DMS 273 treated with DMSO at 0.1 percent for 48 hours (cell line): Measurements from ENCODE around the gene CAVIN2.

Source experiments
- DNase-seq: peaks from one replicate; lab custom pipeline; 2025; lab: John Stamatoyannopoulos, UW

CAVIN2 gene

DNA sequence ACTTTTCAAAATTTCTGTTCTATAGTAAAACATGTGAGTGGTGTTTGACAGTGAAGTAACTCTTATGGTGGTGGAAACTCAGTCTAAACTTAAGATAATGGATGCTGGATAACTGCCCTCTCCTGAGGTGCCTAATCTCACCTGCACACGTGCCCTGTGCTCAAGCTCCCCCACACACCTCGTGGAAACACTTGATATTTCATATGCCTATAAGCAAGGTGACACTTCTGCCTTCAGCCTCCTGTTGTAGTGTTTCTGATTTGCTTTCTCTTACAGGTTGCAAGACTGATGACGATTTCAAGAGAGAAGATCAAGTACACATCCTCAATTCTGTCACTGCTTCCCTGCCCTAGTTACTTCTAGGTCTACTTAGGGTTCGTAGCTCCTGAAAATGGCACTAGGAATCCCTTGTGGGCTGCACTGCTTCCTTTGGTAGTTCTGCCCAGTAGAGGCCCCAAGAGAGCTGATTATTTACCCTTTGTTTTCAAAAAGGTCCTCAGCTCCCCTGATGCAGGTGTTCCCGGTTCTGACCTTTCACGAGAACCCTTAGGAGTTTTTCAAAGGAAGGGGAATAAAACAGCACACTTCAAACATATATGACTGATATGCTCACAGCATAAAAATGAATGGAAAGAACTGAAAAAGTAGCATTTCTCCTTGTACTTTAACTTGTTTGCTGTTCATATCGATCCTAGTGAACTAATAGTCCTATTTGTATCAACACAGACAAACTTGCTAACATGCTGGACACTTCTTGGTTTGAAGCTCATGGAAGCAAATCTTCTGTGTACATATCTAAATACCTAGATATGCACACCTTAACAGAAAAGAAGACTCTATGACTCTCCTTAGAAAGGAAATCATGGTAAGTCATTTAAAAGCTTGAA lies 6.7 kb downstream of the CAVIN2 start:
- DNase-seq: no peak

DNA sequence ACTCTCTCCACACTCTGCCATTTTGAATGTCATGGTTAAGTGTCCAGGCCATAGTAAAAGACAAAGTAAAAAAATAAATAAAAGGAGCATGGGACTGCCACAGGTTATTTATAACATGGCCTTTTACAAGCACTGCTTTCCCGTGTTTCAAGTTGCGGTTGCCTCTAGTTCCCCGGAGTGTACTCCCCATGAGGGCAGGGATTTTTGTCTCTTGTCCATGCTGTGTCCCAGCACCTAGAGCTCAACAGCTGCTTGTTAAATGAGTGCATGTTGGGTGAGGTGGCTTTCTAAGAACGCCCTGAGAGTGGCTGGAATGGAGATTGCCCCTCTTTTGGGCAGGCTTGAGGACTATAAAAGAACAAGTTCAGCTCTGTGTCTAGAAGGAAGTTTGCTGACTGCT lies 8.4 kb downstream of the CAVIN2 start:
- no peak for DNase-seq

DNA sequence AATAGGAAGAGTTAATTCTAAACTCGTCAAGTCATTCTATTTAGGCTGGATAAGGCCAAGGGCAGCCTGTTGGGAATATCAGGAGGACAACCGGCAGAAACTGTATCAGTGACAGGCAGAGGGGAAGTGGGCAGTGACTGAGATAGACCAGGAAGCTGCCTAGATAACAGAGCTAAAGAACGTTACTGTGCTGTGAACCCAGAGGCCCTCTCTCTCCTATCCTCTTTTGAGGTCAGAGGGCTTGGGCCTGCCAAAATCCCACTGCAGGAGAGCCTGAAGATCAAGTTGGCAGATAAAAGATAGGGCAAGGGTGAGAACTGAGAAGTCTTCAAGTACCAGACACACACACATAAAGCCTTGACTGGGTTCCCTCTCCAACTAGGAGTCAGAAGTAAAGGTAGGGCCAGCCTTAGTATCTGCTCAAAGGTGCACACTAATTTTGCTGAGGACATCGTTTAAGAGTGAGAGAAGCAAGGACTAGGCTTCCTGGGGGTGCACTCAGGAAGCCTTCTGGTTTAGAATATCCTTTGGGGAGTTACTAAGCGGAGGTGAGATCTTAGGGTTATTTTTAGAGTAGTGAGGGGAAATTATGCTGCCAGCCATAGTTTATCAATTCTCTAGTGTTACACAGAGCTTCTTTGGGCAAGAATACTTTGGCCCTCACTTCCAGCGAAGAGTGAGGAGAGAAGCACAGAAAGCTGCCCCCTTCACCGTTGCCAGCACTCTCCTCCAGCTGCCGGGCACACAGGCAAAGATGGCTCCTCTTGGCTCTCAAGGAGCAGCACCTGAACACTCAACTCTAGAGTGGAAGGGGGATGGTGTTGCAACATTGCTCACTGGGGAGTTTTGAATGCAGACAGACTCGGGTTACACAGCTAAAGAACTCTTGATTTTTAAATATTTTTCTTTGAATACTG lies 9.8 kb downstream of the CAVIN2 start:
- DNase-seq: no peak

DNA sequence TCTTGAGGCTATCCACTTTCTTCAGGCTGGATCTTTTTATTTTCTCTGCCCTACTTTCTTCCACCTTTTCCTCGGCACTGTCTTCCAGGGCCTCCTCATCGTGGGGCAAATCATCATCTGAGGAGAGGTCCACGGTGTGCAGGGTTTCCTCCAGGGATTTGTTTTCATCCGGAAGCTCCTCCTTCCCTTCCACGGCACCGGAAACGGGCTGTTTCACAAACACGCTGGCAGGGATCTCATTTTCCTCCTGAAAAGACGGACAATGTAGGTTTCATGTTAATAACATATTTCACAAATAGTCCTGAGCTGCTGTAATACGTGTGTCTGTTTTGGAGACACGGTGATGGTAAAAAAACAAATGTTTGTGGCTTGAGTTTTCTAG lies 10.4 kb downstream of the CAVIN2 start:
- no peak for DNase-seq

DNA sequence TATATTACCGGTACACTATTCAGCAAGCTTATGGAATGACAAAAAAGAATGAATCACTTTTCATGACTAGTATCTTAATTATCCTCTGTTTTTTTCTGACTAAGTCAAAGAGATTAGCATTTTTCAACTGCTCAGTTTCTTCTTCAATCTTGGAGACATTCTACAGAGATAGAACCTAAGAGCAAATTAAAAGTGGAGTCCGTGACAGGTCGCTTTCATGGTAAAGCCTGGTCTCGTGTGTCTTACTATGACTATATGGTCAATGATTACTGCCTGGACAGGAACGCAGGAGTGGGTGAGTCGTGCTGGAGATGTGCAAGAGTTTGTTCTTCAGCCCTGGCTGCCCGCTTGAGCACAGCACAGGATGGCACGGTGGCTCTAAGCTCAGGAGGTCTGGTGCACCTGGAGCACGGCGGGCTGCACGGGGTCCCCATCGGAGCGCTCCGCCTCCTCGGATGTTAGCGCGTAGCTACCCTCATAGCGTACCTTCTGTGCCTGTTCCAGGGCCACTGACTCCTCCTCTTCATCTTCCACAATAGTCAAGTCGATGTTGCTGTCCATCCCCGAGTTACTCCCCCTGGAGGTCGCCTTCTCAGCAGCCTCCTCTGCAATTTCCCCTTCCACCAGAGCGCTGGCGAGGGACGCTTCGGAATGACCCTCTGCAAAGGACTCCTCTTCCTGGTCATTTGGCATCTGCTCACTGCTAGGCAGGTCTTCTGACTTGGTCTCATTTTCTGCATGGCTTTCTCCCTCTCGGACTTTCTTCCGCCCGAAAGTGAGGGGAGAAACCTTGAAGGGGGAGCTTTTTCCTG lies 11.1 kb downstream of the CAVIN2 start:
- DNase-seq: no peak

DNA sequence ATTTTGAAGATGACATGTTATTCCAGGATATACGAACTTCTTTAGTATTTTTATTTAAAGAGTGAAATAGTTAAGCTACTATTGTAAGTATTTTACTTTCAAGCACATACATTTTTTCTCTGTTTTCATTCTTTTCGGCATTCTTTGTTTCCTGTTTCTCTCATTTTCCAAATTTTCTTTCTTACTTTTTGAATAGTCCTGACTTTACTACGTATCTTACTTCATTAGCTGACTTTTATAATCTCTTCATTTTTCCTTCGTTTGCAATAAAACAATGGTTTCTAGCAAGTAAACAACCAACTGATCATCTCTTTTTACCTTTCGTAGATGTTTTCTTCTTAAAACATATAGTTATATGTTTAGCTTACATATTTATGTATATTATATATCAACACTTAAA lies 11.8 kb downstream of the CAVIN2 start:
- DNase-seq: no peak

DNA sequence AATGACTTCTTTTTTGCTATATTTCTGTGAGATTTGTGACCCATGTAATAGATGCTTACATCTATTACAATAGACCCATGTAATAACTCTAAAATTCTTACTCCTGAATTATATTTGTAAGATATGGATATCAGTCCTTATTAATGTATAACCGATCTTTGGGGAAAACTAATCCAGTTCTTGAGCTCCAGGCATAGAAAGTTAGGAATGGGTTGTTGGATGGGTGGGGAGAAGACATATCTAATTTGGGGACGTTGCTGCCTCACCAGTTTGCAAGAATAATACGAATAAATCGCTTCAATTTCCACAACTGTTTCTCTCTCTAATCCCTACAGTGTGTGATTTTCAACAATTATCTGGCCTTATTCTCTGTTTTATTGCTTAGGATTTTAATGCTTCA lies 13.5 kb downstream of the CAVIN2 start:
- no peak for DNase-seq

DNA sequence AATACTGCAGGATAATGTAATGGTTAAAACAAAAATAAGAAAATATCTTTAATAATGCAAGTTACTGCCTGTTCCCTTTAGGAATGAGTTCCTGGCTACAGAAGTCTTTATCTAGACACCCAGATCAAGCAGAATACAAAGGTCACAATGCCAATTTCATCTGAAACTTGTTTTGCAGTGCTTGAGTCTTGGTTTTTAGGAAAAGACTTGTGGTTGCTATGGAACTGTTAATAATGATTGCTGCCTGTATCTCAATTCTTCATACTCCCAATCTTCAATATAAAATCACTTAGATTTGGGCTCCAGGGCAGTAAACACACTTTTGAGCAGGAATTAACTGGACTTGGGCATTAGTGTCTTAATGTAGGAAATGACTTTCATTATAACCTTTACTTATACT lies 14.2 kb downstream of the CAVIN2 start:
- no peak for DNase-seq

DNA sequence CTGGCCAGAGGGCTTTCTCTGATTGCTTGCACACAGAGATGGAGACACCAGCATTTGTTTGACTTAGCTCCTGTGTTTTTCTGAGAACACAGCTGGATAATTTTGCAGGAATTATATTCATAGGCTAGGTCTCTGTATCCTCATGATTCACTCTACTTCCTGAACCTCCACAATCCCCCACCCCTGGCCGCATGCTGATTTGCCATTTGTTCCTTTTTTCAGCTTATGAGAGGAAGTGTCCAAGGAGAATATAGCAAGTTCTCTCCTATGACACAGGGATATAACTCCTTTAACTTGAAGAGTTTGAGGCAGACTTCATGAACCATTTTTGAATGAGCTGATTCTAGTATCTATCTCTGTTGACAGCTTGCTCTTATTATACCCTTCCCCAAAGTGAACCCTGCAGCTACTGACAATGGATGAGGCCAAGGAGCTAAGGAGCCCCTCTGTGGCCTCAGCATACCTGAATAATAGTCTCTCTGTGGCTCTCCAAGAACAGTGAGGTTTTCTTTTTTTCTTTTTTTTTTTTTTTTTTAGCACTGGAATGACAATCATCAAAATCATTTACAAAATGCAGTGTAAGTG lies 15.4 kb downstream of the CAVIN2 start:
- no peak for DNase-seq

DNA sequence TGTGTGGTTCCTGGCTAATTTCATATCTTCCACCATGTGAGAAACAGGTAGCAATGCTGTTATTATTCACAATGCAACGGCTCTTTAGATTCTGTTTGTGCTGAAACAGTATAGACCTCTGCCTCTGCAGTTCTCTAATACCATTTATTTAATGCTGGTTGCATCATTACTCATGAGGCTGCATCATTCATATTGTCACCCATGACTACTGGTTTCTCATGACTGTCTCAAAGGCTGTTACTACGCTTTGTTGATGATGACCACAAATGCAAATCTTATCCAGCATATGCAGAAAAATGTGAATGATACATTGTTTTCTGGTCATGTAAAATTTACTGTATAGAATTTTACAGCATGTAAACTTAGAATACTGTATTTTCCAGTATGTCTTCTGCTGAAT lies 22.5 kb downstream of the CAVIN2 start:
- DNase-seq: no peak

DNA sequence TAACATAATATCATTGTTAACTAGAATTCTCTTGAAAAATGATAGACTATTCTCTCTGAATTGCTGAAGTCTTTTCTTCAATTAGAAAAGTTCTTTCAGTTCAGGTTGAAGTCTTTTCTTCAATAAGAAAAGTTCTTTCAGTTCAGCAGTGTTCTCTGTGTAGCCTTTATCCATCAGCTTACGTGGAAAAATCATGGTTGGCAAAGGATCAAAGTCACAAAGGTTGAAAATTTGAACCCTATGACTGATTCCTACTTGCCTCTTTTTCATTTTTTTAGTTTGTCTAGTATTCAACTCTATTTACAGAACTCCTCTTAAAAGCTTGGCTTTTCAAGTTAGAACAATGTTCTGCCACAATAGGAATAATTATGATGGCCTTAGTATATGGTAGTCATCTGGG lies 25.8 kb downstream of the CAVIN2 start:
- DNase-seq: no peak

DNA sequence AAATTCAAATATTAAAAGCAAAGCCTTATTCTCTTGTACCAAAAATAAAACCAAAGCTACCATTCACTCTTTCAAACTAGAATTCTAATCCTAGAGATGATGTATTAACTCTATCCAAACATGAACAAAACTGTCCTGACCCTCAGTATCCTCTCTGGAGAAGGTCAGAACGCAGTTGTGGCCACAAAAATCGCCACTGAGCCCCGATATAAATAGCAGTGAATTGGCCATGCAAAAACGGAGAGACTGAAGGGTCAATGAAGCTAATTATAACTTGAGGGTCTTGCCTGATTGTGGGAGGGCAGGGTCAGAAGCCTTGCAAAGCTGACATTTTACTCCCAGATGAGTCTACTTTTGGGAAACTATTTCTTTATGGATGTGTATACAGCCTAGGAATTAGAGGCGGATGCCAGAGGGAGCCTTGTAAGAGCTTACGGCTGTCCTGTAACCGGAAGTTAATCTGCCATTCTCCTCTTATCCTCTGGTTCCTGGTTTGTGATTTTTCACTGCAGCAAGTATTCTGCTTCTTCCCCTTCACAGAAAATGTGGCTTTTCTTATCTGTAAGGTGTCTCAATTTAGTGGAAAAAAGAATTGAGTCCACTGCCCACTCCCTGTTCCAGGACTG lies 28.1 kb downstream of the CAVIN2 start:
- DNase-seq: no peak

DNA sequence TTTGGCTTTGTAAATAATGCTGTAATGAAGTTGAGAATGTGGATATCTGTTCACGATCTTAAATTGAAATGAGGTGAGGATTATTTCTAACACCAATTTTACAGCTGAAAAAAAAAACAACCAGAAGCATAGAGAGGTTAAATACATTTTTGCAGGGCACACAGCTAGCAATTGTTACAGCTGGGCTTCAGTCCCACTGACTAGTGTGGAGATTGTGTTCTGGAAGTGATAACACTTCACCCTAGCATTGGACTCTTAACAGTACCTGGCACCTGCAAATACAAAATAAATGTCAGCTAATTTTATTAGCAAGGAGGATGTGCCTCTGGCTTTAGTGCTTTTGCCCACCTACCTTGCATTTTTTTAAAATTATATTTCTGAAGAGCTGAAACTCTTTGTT lies 28.8 kb downstream of the CAVIN2 start:
- no peak for DNase-seq

DNA sequence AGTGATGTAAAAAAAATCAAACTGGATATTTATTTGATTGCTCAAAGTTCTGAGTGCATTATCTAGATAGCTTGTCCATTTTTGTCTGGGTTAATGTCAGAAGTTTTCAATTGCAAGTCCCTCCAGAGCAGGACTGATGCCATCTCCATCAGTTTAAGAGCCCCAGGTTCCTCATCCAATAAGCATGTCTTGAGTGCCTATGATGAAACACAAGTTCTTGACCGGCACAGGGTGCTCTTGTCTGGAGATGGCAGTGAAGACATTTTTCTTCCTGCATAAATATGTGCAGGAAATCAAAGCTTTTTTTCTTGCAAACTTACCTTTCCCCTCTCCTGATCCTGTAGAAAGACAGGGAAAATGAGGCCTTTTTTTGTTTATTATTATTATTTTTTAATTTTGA lies 31.9 kb downstream of the CAVIN2 start:
- no peak for DNase-seq

DNA sequence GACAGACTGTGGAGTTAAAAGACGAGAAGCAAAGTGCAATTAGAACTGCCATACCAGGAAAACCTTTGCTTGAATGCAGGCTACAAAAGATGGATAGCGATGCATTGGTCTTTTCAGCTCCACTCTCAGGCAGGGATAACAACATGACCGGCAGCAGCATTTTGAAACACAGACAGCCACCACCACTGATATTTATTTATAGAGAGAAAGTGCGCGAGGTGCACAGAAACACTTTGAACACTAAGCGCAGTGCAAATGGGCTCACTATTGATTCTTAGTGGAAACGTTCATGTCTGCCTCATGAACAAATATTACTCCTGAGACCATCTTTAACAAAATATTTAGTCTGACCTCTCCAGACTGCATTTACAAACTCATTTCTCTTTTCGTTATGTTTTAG lies 32.9 kb downstream of the CAVIN2 start:
- DNase-seq: no peak

DNA sequence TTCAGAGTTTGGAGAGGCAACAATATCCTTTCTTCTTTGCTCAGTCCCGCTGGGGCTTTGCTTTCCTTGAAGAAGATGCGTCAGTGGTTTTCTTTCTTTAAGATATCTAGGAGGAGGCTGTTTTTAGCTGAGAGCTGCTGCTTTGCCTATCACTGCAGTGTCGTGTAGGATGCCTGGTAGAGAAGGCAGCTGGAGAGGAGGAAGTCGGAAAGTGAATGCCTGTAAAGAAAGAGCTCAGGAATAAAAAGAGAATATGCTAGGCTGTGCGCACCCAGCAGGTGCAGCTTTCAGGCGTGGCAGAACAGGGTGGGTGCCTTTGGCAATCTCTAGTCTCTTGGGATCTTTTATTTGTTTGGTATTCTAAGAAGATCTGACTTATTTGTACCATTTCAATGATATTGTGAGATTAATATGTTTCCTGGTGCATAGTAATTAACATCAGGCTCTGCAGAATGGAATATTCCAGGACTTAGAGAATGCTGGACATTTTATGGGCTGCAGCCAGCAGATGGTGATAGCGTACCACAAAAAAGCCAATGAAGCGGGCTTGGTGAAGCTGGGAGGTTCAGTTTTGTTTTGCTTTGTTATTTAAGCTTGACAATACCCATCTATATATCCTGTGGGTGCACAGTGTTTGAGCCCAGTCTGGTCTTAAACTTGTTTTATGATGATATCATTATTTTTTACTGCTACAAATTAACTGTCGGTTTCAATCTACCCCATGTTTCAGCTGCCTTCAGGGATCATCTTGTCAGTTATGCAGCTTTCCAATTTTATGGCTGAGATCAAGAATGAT lies 34.9 kb downstream of the CAVIN2 start:
- no peak for DNase-seq

DNA sequence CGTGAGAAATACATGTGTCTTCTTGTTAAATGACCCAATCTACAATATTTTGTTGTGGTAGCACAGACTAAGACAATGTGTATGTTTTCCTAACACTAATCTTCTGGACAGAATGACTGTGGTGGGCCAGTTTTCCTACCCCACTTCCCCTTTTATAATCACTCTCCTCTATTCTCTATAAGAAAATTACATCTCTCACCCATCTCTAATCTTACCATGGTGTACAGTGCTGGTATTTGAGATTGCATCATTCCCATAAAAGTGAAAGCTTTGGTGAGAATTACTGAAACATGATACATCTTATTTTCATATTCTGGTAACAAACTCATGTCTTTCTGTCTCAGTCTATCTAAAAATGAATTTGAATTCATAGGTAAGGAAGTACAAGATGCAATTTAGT lies 40.5 kb downstream of the CAVIN2 start:
- DNase-seq: no peak

DNA sequence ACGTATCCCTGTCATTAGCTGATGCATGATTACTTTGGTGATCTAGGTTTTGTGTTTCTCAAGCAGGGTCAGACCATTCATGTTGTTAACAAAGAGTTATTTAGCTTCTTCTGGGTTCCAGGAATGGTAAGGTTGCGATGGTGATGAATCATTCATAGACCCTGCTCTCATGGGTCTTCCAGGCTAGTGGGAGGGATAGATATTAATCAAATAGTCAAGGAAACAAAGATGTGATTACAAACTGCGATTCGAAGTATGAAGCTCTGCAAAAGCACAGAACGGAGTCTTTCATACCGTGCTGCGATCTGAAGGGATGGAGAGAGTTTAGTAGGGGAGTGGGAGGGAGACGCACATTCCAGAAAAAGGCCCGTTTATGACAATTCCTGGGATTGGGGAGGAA lies 42.1 kb downstream of the CAVIN2 start:
- no peak for DNase-seq

DNA sequence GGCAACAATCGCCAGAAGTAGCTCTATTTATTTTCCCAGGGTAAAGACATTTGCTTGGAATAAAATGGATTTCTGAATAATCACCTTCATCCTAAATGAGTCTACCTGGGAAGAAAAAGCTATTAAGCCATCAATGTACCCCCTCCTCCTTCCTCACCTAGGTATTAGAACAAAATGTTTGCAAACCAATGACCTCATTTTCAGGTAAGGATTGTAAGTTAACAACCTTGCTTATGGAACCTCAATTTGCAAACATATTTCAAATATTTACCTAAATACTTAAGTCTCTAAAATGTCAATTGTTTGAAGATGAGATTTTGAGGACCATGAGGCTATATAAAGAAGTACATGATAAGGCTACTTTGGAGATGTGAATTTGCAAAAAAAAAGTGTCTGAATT lies 43.9 kb downstream of the CAVIN2 start:
- no peak for DNase-seq

DNA sequence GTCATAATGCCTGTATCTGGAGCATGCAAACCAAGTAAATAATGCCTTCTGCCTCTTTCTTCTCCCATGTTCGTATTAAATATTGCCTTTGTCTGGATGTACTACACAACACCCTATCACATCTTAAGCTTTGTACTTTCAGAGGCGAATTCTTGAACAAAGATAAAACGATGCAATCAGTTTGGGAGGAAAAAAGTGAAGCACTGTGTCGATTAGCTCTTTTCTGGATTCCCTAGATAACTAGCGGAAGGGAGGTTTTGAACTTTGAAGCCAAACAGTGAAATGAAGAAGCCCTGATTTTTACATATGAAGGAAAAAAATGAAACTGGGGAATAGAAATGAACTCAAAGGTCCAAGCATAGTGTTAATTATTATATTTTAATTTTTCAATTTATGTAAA lies 44.7 kb downstream of the CAVIN2 start:
- DNase-seq: no peak

DNA sequence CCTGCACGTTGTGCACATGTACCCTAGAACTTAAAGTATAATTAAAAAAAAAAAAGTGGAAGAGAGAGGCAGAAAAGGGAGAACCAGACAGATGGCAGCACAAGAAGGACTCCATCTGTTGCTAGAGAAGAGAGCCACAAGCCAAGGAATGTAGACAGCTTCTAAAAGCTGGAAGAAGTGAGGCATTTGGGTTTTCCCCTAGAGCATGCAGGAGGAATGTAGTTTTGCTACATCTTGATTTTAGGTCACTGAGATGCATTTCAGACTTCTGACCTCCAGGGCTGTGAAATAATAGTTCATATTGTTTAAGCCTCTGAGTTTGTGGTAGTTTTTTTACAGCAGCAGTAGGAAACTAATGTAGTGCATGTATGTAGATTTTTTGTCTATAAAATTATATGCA lies 46.0 kb downstream of the CAVIN2 start:
- DNase-seq: no peak
